Panc1 (cell line): ENCODE data around the gene FTO. TPM values are rescaled to one million over a fixed set of nuclear protein-coding genes. Genes with fewer than 3 reads are reported as not detected.

Source experiments
- ATAC-seq: fragments of 200-7000 bp; cut with Tn5 transposase; 2 replicates; pipeline ENCODE4 v1.9.1; 2020; ENCODE audit warnings: mild to moderate bottlenecking, moderate library complexity
- BruUV-seq: library from RNA; stranded (reverse); fragments of 400-500 nt; replicated peaks from 2 replicates; lab custom pipeline; 2021; lab: Mats Ljungman, UMichigan
- CTCF ChIA-PET: fragments of 300-600 bp; sonication (Branson Sonifier 250); formaldehyde crosslinking; loops from one replicate; lab custom pipeline; 2022; ENCODE audit warnings: antibody characterized with exemption; lab: Charles Lee
- POLR2A ChIA-PET: fragments of 300-600 bp; sonication (Branson Sonifier 250); formaldehyde crosslinking; loops from one replicate; lab custom pipeline; 2022; ENCODE audit warnings: antibody characterized with exemption; lab: Charles Lee
- DNase-seq: peaks from one replicate; pipeline ENCODE4 v3.0.0-alpha.2; 2010; ENCODE audit warnings: low read depth, low spot score
- H3K27ac ChIP-seq: 2 replicates; pipeline ENCODE4 v1.5.1; 2011; ENCODE audit warnings: mild to moderate bottlenecking, low read length, inconsistent platforms
- H3K27me3 ChIP-seq: fragments of 200-500 bp; sonication (Bioruptor generic); 2 replicates; pipeline ENCODE4 v1.6.0; 2014; ENCODE audit warnings: low read length, inconsistent platforms; ENCODE audit not compliant: control insufficient read depth, insufficient read depth
- H3K36me3 ChIP-seq: fragments of 200-500 bp; sonication (Bioruptor generic); 2 replicates; pipeline ENCODE4 v1.5.1; 2014; ENCODE audit warnings: inconsistent platforms, mild to moderate bottlenecking, low read length, moderate library complexity; ENCODE audit not compliant: control insufficient read depth, insufficient read depth
- H3K4me1 ChIP-seq: 2 replicates; pipeline ENCODE4 v1.5.1; 2011; ENCODE audit warnings: inconsistent platforms, mild to moderate bottlenecking, low read length, moderate library complexity; ENCODE audit not compliant: control insufficient read depth, insufficient read depth
- H3K4me3 ChIP-seq, 2 experiments: 2 replicates each; pipeline ENCODE4 v1.5.1; 2011 to 2012; ENCODE audit warnings: low read depth in 2 of 2, low read length in 2 of 2, mild to moderate bottlenecking in 2 of 2, inconsistent platforms in 1 of 2, moderate library complexity in 1 of 2
- H3K9me3 ChIP-seq: fragments of 200-500 bp; sonication (Bioruptor generic); 2 replicates; pipeline ENCODE4 v1.5.1; 2014; ENCODE audit warnings: low read depth, mild to moderate bottlenecking, inconsistent platforms, low read length, moderate library complexity; ENCODE audit not compliant: control insufficient read depth, insufficient read depth
- POLR2AphosphoS5 ChIP-seq: IDR thresholded peaks from 2 replicates; pipeline ENCODE4 v1.6.1; 2012; ENCODE audit warnings: mild to moderate bottlenecking, low read depth, low read length, moderate library complexity
- SIN3A ChIP-seq: IDR thresholded peaks from 2 replicates; pipeline ENCODE4 v1.6.1; 2012; ENCODE audit warnings: low read depth, mild to moderate bottlenecking, low read length, moderate library complexity, borderline replicate concordance; ENCODE audit not compliant: insufficient read depth
- TCF7L2 ChIP-seq: IDR thresholded peaks from 2 replicates; pipeline ENCODE4 v1.6.1; 2011; ENCODE audit warnings: mild to moderate bottlenecking, low read depth, low read length, inconsistent platforms
- in situ Hi-C: cut with HindIII; loops from 2 replicates; pipeline ENCODE4 v1.10.0; 2016; ENCODE audit warnings: low sequenced_read_pairs, low pct_unique_long_range_greater_than_20kb
- intact Hi-C: fragments of 100-400 bp; cut with micrococcal nuclease; formaldehyde crosslinking; loops from one replicate; pipeline ENCODE4 v1.10.0; 2022; ENCODE audit not compliant: unreplicated experiment
- total RNA-seq: library from RNA; stranded (reverse); gene quantifications from one replicate; pipeline ENCODE4 v1.2.1, GENCODE V29; 2021; ENCODE audit not compliant: unreplicated experiment
- TF ChIP-seq, protein P1 (sequence below), 2 experiments: IDR thresholded peaks; 2 replicates each; pipeline ENCODE4 v1.6.1; 2011 to 2012; ENCODE audit warnings: low read depth in 2 of 2, control low read depth in 1 of 2, low read length in 1 of 2, mild to moderate bottlenecking in 1 of 2, moderate library complexity in 1 of 2; ENCODE audit not compliant: insufficient read depth in 1 of 2
- TF ChIP-seq, protein P2 (sequence below): fragments of 450-650 bp; IDR thresholded peaks from 2 replicates; pipeline ENCODE4 v1.5.1; 2017; ENCODE audit warnings: mild to moderate bottlenecking

Gene FTO
- total RNA-seq, 1 experiment from 2014 or later, result 38.2 TPM

DNA sequence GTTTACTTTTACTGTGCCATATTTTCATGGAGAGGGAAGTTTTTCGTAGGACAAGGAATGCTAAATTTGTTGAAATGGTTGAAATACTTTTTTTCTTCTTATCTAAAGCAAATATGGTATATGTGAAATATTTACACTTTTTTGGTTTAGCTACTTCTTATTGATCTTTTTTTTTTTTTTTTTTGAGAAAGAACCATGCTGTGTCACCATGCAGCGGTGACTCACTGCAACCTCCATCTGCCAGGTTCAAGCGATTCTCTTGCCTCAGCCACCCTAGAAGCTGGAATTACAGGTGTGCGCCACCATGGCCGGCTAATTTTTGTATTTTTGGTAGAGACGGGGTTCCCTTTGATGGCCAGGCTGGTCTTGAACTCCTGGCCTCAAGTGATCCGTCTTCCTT is 100.5 kb downstream of the FTO start:
- no TSS peak for BruUV-seq
- no peak overlapping the region for H3K27ac ChIP-seq

DNA sequence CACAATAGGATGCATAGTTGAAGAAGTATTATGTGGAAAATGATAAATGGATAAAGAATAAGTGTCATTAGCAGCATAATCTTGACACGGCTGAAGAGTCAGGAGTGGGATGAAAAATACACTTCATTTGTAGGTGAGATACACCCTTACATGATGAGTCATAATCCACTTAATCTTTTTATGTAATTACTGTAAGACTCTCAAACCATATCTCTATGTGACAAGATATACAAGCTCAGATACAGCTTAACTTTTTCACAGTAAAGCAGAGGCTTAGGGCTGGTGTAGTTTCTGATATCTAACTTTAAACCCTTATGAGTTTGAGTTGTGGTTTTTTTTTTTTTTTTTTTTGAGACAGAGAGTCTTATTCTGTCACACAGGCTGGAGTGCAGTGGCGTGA is 101.2 kb downstream of the FTO start:
- BruUV-seq, result no TSS peak
- ATAC-seq, result no peak

More for the DNA sequence above, 100.5 kb downstream of the FTO start:
- no peak for DNase-seq
- H3K4me1 ChIP-seq, result peaks cover 7% of the 10 kb centered on the region; the same call in 1 of the 2 replicates
- in situ Hi-C loops (no loop called here), intact Hi-C loops (no loop called here)
- POLR2A ChIA-PET, result no interaction called here
- H3K27me3 ChIP-seq, result no peaks in the 10 kb centered on the region
- no peak overlapping the region for H3K4me3 ChIP-seq
- no peak for ATAC-seq
- CTCF ChIA-PET, result no interaction called here
- no peaks in the 10 kb centered on the region for H3K36me3 ChIP-seq
- TF ChIP-seq, protein P1, sequence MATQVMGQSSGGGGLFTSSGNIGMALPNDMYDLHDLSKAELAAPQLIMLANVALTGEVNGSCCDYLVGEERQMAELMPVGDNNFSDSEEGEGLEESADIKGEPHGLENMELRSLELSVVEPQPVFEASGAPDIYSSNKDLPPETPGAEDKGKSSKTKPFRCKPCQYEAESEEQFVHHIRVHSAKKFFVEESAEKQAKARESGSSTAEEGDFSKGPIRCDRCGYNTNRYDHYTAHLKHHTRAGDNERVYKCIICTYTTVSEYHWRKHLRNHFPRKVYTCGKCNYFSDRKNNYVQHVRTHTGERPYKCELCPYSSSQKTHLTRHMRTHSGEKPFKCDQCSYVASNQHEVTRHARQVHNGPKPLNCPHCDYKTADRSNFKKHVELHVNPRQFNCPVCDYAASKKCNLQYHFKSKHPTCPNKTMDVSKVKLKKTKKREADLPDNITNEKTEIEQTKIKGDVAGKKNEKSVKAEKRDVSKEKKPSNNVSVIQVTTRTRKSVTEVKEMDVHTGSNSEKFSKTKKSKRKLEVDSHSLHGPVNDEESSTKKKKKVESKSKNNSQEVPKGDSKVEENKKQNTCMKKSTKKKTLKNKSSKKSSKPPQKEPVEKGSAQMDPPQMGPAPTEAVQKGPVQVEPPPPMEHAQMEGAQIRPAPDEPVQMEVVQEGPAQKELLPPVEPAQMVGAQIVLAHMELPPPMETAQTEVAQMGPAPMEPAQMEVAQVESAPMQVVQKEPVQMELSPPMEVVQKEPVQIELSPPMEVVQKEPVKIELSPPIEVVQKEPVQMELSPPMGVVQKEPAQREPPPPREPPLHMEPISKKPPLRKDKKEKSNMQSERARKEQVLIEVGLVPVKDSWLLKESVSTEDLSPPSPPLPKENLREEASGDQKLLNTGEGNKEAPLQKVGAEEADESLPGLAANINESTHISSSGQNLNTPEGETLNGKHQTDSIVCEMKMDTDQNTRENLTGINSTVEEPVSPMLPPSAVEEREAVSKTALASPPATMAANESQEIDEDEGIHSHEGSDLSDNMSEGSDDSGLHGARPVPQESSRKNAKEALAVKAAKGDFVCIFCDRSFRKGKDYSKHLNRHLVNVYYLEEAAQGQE (IDR thresholded peaks at IDR 0.05; ENCODE audit: insufficient read depth in 1 of 2, low read depth in 2 of 2, low read length in 1 of 2), result no peak
- TF ChIP-seq POLR2AphosphoS5, result no peak
- TF ChIP-seq, protein P2, sequence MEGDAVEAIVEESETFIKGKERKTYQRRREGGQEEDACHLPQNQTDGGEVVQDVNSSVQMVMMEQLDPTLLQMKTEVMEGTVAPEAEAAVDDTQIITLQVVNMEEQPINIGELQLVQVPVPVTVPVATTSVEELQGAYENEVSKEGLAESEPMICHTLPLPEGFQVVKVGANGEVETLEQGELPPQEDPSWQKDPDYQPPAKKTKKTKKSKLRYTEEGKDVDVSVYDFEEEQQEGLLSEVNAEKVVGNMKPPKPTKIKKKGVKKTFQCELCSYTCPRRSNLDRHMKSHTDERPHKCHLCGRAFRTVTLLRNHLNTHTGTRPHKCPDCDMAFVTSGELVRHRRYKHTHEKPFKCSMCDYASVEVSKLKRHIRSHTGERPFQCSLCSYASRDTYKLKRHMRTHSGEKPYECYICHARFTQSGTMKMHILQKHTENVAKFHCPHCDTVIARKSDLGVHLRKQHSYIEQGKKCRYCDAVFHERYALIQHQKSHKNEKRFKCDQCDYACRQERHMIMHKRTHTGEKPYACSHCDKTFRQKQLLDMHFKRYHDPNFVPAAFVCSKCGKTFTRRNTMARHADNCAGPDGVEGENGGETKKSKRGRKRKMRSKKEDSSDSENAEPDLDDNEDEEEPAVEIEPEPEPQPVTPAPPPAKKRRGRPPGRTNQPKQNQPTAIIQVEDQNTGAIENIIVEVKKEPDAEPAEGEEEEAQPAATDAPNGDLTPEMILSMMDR, result no peak
- TF ChIP-seq SIN3A, result no peak
- TF ChIP-seq TCF7L2, result no peak
- H3K9me3 ChIP-seq, result 0 out of 2 replicates have a peak, but pooled peaks cover 3% of the 10 kb centered on the region

More for the DNA sequence above, 101.2 kb downstream of the FTO start:
- Histone ChIP-seq H3K36me3 (no peaks in the 10 kb centered on the region), H3K27ac (no peak overlapping the region), H3K4me3 (no peak overlapping the region), H3K9me3 (0 out of 2 replicates have a peak, but pooled peaks cover 3% of the 10 kb centered on the region), H3K4me1 (peaks cover 7% of the 10 kb centered on the region; the same call in 1 of the 2 replicates), H3K27me3 (no peaks in the 10 kb centered on the region)
- intact Hi-C loops (no loop called here), in situ Hi-C loops (no loop called here)
- ChIA-PET POLR2A (no interaction called here), CTCF (no interaction called here)
- no peak for DNase-seq
- TF ChIP-seq, protein P2, result no peak
